Activated CD4-positive, alpha-beta T cell treated with anti-CD3 and anti-CD28 coated beads, Interleukin-2, Interleukin-6, amounts not matched to agents 100 ng/mL and 50 ng/mL, durations not matched to agents 16 hours and 8 hours (primary cell): ENCODE data around the gene SPRR2G.
"Not testable (repeated sequence)": the region's sequence is repeated elsewhere in the genome, so short reads cannot be mapped to it uniquely, and the experiment has no call there.

Experiments
- DNase-seq: peaks from one replicate; pipeline ENCODE4 v3.0.0-alpha.2; 2020

Gene SPRR2G

DNA sequence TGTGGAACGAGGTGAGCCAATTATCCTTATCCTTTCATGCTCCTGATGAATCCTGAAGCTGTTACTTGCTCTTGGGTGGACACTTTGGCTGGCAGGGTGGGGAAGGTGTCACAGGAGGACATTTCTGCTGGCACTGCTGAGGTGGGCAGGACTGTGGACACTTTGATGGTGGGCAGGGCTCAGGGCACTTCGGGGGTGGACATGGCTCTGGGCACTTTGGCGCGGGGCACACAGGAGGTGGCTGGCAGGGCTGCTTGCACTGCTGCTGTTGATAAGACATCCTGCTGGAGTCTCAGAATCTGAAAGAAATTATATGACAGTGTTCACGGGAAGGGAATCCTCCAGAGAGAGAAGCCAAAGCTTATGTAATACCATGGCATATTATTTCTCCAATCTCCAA is 38.2 kb downstream of the SPRR2G start:
- DNase-seq = not testable (repeated sequence)

- DNase-seq = peak; percentile 32
Observed at GRCh38 chr1:153100245-153100644, 50.4 kb downstream of the SPRR2G start.
